ENCODE results near the gene GPC6.

Gene GPC6

GRCh38 chr13:93339550-93339949 is 112.9 kb downstream of the GPC6 start:
- H3K36me3 Mint-ChIP-seq (ENCODE audit: low read depth), result no peaks in the 10 kb centered on the region
- ATAC-seq, result no peak
- no peaks in the 10 kb centered on the region for H3K4me1 Mint-ChIP-seq
- no peaks in the 10 kb centered on the region for H3K27me3 Mint-ChIP-seq
- no peak for DNase-seq
- H3K4me3 Mint-ChIP-seq, result no peak overlapping the region
- H3K27ac Mint-ChIP-seq, result no peak overlapping the region
- peaks cover 17% of the 10 kb centered on the region for H3K9me3 Mint-ChIP-seq

GRCh38 chr13:93341517-93341916 is 114.9 kb downstream of the GPC6 start:
- no peaks in the 10 kb centered on the region for H3K27me3 Mint-ChIP-seq
- H3K4me3 Mint-ChIP-seq, result no peak overlapping the region
- no peaks in the 10 kb centered on the region for H3K4me1 Mint-ChIP-seq
- no peak for ATAC-seq
- no peak overlapping the region for H3K27ac Mint-ChIP-seq
- H3K36me3 Mint-ChIP-seq (ENCODE audit: low read depth), result no peaks in the 10 kb centered on the region
- H3K9me3 Mint-ChIP-seq, result peaks cover 17% of the 10 kb centered on the region
- DNase-seq, result no peak

- H3K4me1 Mint-ChIP-seq, result no peaks in the 10 kb centered on the region
- H3K27me3 Mint-ChIP-seq, result no peaks in the 10 kb centered on the region
- no peaks in the 10 kb centered on the region for H3K36me3 Mint-ChIP-seq (ENCODE audit: low read depth)
- H3K4me3 Mint-ChIP-seq, result no peak overlapping the region
- no peak for DNase-seq
- H3K27ac Mint-ChIP-seq, result no peak overlapping the region
- H3K9me3 Mint-ChIP-seq, result peaks cover 23% of the 10 kb centered on the region
- ATAC-seq, result no peak
Observed at GRCh38 chr13:93343097-93343496, 116.5 kb downstream of the GPC6 start.

GRCh38 chr13:93344048-93344705 is 117.6 kb downstream of the GPC6 start:
- Mint-ChIP-seq H3K9me3 (peaks cover 23% of the 10 kb centered on the region), H3K27ac (no peak overlapping the region), H3K36me3 (ENCODE audit: low read depth) (no peaks in the 10 kb centered on the region), H3K4me1 (no peaks in the 10 kb centered on the region), H3K27me3 (no peaks in the 10 kb centered on the region), H3K4me3 (no peak overlapping the region)
- ATAC-seq (no peak), DNase-seq (no peak)

GRCh38 chr13:93345024-93345423 is 118.4 kb downstream of the GPC6 start:
- Mint-ChIP-seq H3K27ac (no peak overlapping the region), H3K4me3 (no peak overlapping the region), H3K27me3 (no peaks in the 10 kb centered on the region), H3K4me1 (no peaks in the 10 kb centered on the region), H3K36me3 (ENCODE audit: low read depth) (no peaks in the 10 kb centered on the region), H3K9me3 (peaks cover 23% of the 10 kb centered on the region)
- ATAC-seq (no peak), DNase-seq (no peak)

GRCh38 chr13:93345770-93346169 is 119.2 kb downstream of the GPC6 start:
- Mint-ChIP-seq H3K4me3 (no peak overlapping the region), H3K4me1 (no peaks in the 10 kb centered on the region), H3K9me3 (peaks cover 23% of the 10 kb centered on the region), H3K27ac (no peak overlapping the region), H3K36me3 (ENCODE audit: low read depth) (no peaks in the 10 kb centered on the region), H3K27me3 (no peaks in the 10 kb centered on the region)
- no peak for DNase-seq
- no peak for ATAC-seq

GRCh38 chr13:93352616-93353015 is 126.0 kb downstream of the GPC6 start:
- peaks cover 9% of the 10 kb centered on the region for H3K9me3 Mint-ChIP-seq
- no peaks in the 10 kb centered on the region for H3K4me1 Mint-ChIP-seq
- ATAC-seq, result no peak
- no peak for DNase-seq
- H3K27ac Mint-ChIP-seq, result no peak overlapping the region
- no peaks in the 10 kb centered on the region for H3K36me3 Mint-ChIP-seq (ENCODE audit: low read depth)
- H3K4me3 Mint-ChIP-seq, result no peak overlapping the region
- H3K27me3 Mint-ChIP-seq, result peaks cover 2% of the 10 kb centered on the region

- no peak for ATAC-seq
- no peak overlapping the region for H3K4me3 Mint-ChIP-seq
- H3K36me3 Mint-ChIP-seq (ENCODE audit: low read depth), result no peaks in the 10 kb centered on the region
- no peak for DNase-seq
- peaks cover 2% of the 10 kb centered on the region for H3K27me3 Mint-ChIP-seq
- H3K4me1 Mint-ChIP-seq, result no peaks in the 10 kb centered on the region
- no peak overlapping the region for H3K27ac Mint-ChIP-seq
- peaks cover 9% of the 10 kb centered on the region for H3K9me3 Mint-ChIP-seq
Observed at GRCh38 chr13:93355094-93355493, 128.5 kb downstream of the GPC6 start.

GRCh38 chr13:93356469-93356868 is 129.9 kb downstream of the GPC6 start:
- no peak overlapping the region for H3K4me3 Mint-ChIP-seq
- peaks cover 9% of the 10 kb centered on the region for H3K9me3 Mint-ChIP-seq
- ATAC-seq (no peak), DNase-seq (no peak)
- H3K27me3 Mint-ChIP-seq, result peaks cover 2% of the 10 kb centered on the region
- H3K4me1 Mint-ChIP-seq, result no peaks in the 10 kb centered on the region
- no peak overlapping the region for H3K27ac Mint-ChIP-seq
- H3K36me3 Mint-ChIP-seq (ENCODE audit: low read depth), result no peaks in the 10 kb centered on the region

- Mint-ChIP-seq H3K27ac (no peak overlapping the region), H3K9me3 (peaks cover 16% of the 10 kb centered on the region), H3K4me1 (no peaks in the 10 kb centered on the region), H3K4me3 (no peak overlapping the region), H3K36me3 (ENCODE audit: low read depth) (no peaks in the 10 kb centered on the region), H3K27me3 (peaks cover 2% of the 10 kb centered on the region)
- DNase-seq (no peak), ATAC-seq (no peak)
Observed at GRCh38 chr13:93360021-93360420, 133.4 kb downstream of the GPC6 start.

- DNase-seq (no peak), ATAC-seq (no peak)
- no peaks in the 10 kb centered on the region for H3K36me3 Mint-ChIP-seq (ENCODE audit: low read depth)
- no peaks in the 10 kb centered on the region for H3K4me1 Mint-ChIP-seq
- peaks cover 11% of the 10 kb centered on the region for H3K9me3 Mint-ChIP-seq
- H3K27me3 Mint-ChIP-seq, result no peaks in the 10 kb centered on the region
- H3K4me3 Mint-ChIP-seq, result no peak overlapping the region
- H3K27ac Mint-ChIP-seq, result no peak overlapping the region
Observed at GRCh38 chr13:93361703-93362102, 135.1 kb downstream of the GPC6 start.

- Mint-ChIP-seq H3K4me1 (no peaks in the 10 kb centered on the region), H3K27me3 (no peaks in the 10 kb centered on the region), H3K4me3 (no peak overlapping the region), H3K9me3 (peaks cover 11% of the 10 kb centered on the region), H3K36me3 (ENCODE audit: low read depth) (no peaks in the 10 kb centered on the region), H3K27ac (no peak overlapping the region)
- no peak for DNase-seq
- ATAC-seq, result no peak
Observed at GRCh38 chr13:93364166-93364565, 137.6 kb downstream of the GPC6 start.

- no peak for ATAC-seq
- peaks cover 11% of the 10 kb centered on the region for H3K9me3 Mint-ChIP-seq
- no peak overlapping the region for H3K4me3 Mint-ChIP-seq
- no peaks in the 10 kb centered on the region for H3K36me3 Mint-ChIP-seq (ENCODE audit: low read depth)
- DNase-seq, result no peak
- H3K27ac Mint-ChIP-seq, result no peak overlapping the region
- no peaks in the 10 kb centered on the region for H3K4me1 Mint-ChIP-seq
- H3K27me3 Mint-ChIP-seq, result no peaks in the 10 kb centered on the region
Observed at GRCh38 chr13:93368296-93368695, 141.7 kb downstream of the GPC6 start.

- no peak for ATAC-seq
- H3K36me3 Mint-ChIP-seq (ENCODE audit: low read depth), result no peaks in the 10 kb centered on the region
- H3K27me3 Mint-ChIP-seq, result no peaks in the 10 kb centered on the region
- no peak for DNase-seq
- no peaks in the 10 kb centered on the region for H3K4me1 Mint-ChIP-seq
- no peak overlapping the region for H3K4me3 Mint-ChIP-seq
- H3K27ac Mint-ChIP-seq, result no peak overlapping the region
- peaks cover 11% of the 10 kb centered on the region for H3K9me3 Mint-ChIP-seq
Observed at GRCh38 chr13:93368718-93369117, 142.1 kb downstream of the GPC6 start.

GRCh38 chr13:93372856-93373255 is 146.2 kb downstream of the GPC6 start:
- Mint-ChIP-seq H3K27ac (no peak overlapping the region), H3K4me1 (no peaks in the 10 kb centered on the region), H3K4me3 (no peak overlapping the region), H3K9me3 (no peaks in the 10 kb centered on the region), H3K36me3 (ENCODE audit: low read depth) (no peaks in the 10 kb centered on the region), H3K27me3 (no peaks in the 10 kb centered on the region)
- DNase-seq (no peak), ATAC-seq (no peak)

- Mint-ChIP-seq H3K36me3 (ENCODE audit: low read depth) (no peaks in the 10 kb centered on the region), H3K9me3 (no peaks in the 10 kb centered on the region), H3K27ac (no peak overlapping the region), H3K4me1 (no peaks in the 10 kb centered on the region), H3K4me3 (no peak overlapping the region), H3K27me3 (no peaks in the 10 kb centered on the region)
- DNase-seq (no peak), ATAC-seq (no peak)
Observed at GRCh38 chr13:93375491-93375890, 148.9 kb downstream of the GPC6 start.

Measured in activated naive CD8-positive, alpha-beta T cell treated with anti-CD3 and anti-CD28 coated beads, Interleukin-2, amount 50 U/mL, for 24 hours (primary cell).